WI38 (cell line): Measurements from ENCODE around the gene COPA.

Source experiments
- H3K4me3 ChIP-seq: 2 replicates; pipeline ENCODE4 v1.5.1; 2011; ENCODE audit warnings: low read depth, mild to moderate bottlenecking, control low read depth, low read length
- CTCF ChIP-seq: IDR thresholded peaks from 2 replicates; pipeline ENCODE4 v1.5.1; 2012; ENCODE audit warnings: low read depth, mild to moderate bottlenecking, control low read depth, low read length

The COPA gene

DNA sequence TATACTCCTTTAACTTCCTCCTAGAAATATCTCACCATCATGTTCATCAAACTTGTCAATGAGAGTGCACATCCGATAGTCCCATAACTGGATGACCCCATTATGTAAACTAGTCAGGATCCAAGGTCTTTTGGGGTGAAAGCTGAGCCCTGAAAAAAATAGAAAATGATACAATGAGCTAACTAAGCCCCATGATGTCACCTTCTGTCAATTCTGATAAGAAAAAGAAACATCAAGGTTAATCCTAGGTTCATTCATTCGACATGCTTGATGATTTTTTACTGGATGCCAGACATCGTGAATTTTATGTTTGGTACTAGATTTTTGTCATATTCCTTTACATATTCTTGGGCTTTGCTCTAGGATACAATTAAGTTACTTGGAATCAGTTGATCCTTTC lies 2.9 kb downstream of the COPA start:
- TF ChIP-seq CTCF, result no peak
- H3K4me3 ChIP-seq, result no peak overlapping the region

DNA sequence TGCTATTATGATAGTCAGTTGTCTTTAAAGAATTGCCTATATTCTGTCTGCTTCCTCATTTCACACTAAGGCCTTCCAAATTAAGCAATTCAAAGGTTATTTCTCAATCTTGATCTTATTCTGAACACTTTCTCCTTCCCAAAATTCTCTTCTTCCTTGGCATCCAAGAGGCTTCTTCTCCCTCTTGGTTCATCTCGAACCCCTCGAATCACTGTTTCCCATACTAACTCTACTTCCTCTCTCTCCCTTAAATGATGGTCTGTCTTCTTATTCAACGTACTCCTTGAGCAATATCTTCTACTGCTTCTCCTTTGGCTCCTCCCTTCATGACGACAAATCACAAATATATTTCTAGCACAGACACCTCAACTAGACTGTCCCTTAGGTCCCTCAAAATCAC lies 4.5 kb downstream of the COPA start:
- H3K4me3 ChIP-seq, result no peak overlapping the region
- no peak for TF ChIP-seq CTCF

DNA sequence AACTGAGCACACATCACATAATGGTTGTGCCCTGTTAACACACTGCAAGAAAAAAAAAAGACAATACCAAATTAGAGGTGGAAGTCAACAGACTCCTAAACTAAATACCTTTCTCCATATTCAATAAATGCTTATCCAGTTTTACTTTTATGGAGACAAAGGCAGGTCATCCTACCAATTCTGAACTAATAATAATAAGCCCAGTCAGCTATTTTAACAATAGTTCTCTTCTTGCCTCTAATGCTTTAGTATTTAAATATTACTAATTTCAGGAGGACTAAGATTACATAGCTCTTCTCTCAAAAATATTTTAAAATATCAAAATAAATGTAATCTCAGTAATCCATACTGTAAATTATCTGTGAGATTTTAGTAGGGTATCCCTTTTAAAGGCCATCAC lies 10.5 kb downstream of the COPA start:
- H3K4me3 ChIP-seq, result no peak overlapping the region
- no peak for TF ChIP-seq CTCF

GRCh38 chr1:160330119-160330518 lies 12.9 kb downstream of the COPA start:
- no peak overlapping the region for H3K4me3 ChIP-seq
- TF ChIP-seq CTCF, result no peak

DNA sequence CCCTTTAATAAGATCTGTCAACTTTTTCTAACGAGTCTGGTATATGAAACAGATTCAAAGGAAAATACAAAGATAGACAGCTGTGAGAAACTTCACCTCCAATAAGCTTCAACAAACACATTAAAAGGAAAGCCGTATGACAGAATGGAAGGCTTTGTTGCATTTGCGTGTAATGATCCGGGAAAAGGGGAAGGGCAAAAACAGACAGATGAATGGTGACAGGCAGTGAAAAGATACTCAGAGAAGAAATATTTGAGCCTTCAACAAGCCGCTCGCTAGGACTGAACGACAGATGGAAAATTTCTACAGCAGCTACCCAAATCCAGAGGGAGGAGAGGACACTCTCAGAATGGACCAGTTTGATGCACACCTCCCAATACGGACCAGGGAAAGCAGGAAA lies 14.9 kb downstream of the COPA start:
- no peak for TF ChIP-seq CTCF
- H3K4me3 ChIP-seq, result no peak overlapping the region

DNA sequence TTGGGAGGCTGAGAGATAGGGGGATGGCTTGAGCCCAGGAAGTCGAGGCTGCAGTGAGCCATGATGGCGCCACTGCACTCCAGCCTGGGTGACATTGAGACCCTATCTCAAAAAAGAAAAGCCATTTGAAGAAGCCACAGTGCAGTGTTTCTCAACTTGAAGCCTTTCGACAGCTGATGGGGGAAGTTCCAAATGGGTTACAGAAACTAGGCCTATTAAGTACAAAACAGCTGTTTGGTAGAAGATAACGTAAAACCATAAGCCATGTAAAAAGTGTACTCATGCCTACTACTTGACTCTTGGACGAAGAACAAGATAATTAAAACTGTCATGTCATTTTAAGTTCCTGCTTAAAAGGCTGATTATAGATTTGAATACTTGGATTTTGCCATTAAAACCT lies 16.6 kb downstream of the COPA start:
- no peak overlapping the region for H3K4me3 ChIP-seq
- no peak for TF ChIP-seq CTCF

DNA sequence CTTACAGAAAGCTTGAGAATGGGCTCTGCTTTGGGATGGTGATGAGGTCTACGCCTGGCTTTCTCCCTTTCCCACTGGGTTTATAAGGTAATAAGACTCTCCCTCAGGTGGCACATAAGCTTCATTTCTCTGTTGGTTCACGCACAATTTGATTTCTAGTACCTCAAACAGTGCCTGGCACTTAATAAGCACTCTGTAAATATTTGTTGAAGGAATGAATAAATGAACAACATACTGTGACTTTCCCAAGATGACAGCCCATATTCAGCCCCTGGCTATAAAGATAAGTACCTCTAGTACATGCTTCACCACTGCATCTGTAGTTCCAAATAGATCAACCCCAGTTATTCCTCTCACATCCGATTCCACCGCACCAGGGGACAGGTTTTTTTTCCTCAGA lies 17.8 kb downstream of the COPA start:
- no peak overlapping the region for H3K4me3 ChIP-seq
- no peak for TF ChIP-seq CTCF
